PC-9 (cell line): Measurements from ENCODE around the gene ACBD4. TPM values are rescaled to one million over a fixed set of nuclear protein-coding genes. Genes with fewer than 3 reads are reported as not detected.

Experiments used
- BruUV-seq: library from RNA; stranded (reverse); fragments of 400-500 nt; replicated peaks from 2 replicates; lab custom pipeline; 2021; lab: Mats Ljungman, UMichigan
- CTCF ChIA-PET: fragments of 300-600 bp; sonication (Branson Sonifier 250); formaldehyde crosslinking; loops from one replicate; lab custom pipeline; 2022; ENCODE audit warnings: antibody characterized with exemption; lab: Charles Lee
- POLR2A ChIA-PET: fragments of 300-600 bp; sonication (Branson Sonifier 250); formaldehyde crosslinking; loops from one replicate; lab custom pipeline; 2022; ENCODE audit warnings: antibody characterized with exemption; ENCODE audit not compliant: unreplicated experiment; lab: Charles Lee
- DNase-seq, 2 experiments: peaks; one replicate each; pipeline versions ENCODE4 v3.0.0 to v3.0.0-alpha.2; 2015 to 2022; ENCODE audit warnings: mixed read lengths in 1 of 2
- H2AFZ ChIP-seq: fragments of 200-600 bp; sonication (generic); 2 replicates; pipeline ENCODE4 v1.8.1; 2017; ENCODE audit warnings: antibody characterized with exemption
- H3F3A ChIP-seq: fragments of 200-600 bp; sonication (generic); 2 replicates; pipeline ENCODE4 v1.8.1; 2017; ENCODE audit warnings: antibody characterized with exemption, mild to moderate bottlenecking, low read depth; ENCODE audit not compliant: insufficient read depth
- H3K27ac ChIP-seq: fragments of 200-600 bp; sonication (generic); 2 replicates; pipeline ENCODE4 v1.6.1; 2016; ENCODE audit warnings: mixed run types
- H3K27me3 ChIP-seq: fragments of 200-600 bp; sonication (generic); 2 replicates; pipeline ENCODE4 v1.6.1; 2016; ENCODE audit warnings: low read depth, mixed run types; ENCODE audit not compliant: insufficient read depth
- H3K36me3 ChIP-seq: fragments of 200-600 bp; sonication (generic); 2 replicates; pipeline ENCODE4 v1.6.1; 2016; ENCODE audit warnings: low read depth, mixed run types
- H3K4me1 ChIP-seq: fragments of 200-600 bp; sonication (generic); replicated peaks from 2 replicates; pipeline ENCODE4 v1.6.1; 2016; ENCODE audit warnings: mixed run types; ENCODE audit not compliant: insufficient read depth
- H3K4me2 ChIP-seq: fragments of 200-600 bp; sonication (generic); 2 replicates; pipeline ENCODE4 v1.6.1; 2017; ENCODE audit warnings: mixed run types
- H3K4me3 ChIP-seq: fragments of 200-600 bp; sonication (generic); 2 replicates; pipeline ENCODE4 v1.6.1; 2016; ENCODE audit warnings: mixed run types
- H3K79me2 ChIP-seq: fragments of 200-600 bp; sonication (generic); 2 replicates; pipeline ENCODE4 v1.6.1; 2017; ENCODE audit warnings: low read depth, mixed run types
- H3K9me2 ChIP-seq: fragments of 200-600 bp; sonication (generic); 2 replicates; pipeline ENCODE4 v1.8.1; 2017; ENCODE audit warnings: mild to moderate bottlenecking; ENCODE audit not compliant: insufficient read depth
- H3K9me3 ChIP-seq: fragments of 200-600 bp; sonication (generic); 2 replicates; pipeline ENCODE4 v1.8.1; 2016; ENCODE audit warnings: low read depth; ENCODE audit not compliant: insufficient read depth
- H4K20me1 ChIP-seq: fragments of 200-600 bp; sonication (generic); 2 replicates; pipeline ENCODE4 v1.8.1; 2017; ENCODE audit not compliant: insufficient read depth
- CTCF ChIP-seq: fragments of 200-600 bp; sonication (generic); conservative IDR thresholded peaks from 2 replicates; pipeline ENCODE4 v1.6.1; 2017; ENCODE audit warnings: mixed run types, antibody characterized with exemption, mild to moderate bottlenecking, moderate library complexity
- EZH2 ChIP-seq: fragments of 200-600 bp; sonication (generic); IDR thresholded peaks from 2 replicates; pipeline ENCODE4 v1.8.0; 2017; ENCODE audit warnings: antibody characterized with exemption, low read depth
- intact Hi-C: fragments of 100-400 bp; cut with micrococcal nuclease; formaldehyde crosslinking; loops from one replicate; pipeline ENCODE4 v1.10.0; 2022; ENCODE audit not compliant: unreplicated experiment
- total RNA-seq: library from RNA; stranded (reverse); gene quantifications from 2 replicates; pipeline ENCODE4 v1.2.3, GENCODE V29; 2021

ACBD4 gene
- total RNA-seq, 1 experiment from 2014 or later, result 14.6 TPM

GRCh38 chr17:45129940-45130680 is 5.4 kb upstream of the ACBD4 start:
- H3K9me3 ChIP-seq, result no peaks in the 10 kb centered on the region
- H3K36me3 ChIP-seq, result no peaks in the 10 kb centered on the region
- peak; percentile 92 to 95 for DNase-seq
- peak overlapping the region; percentile 100 for H3K4me2 ChIP-seq
- intact Hi-C loops, result loop anchor here (5.0 to 10.0 kb wide), 4 partner anchors 83 to 233 kb away; partner anchors contain the start of genes EFTUD2 and MAP3K14
- CTCF ChIA-PET, result interaction anchor here (0.5 to 1.5 kb wide), 2 partner anchors 31 to 262 kb away, joined by 4 to 7 read pairs; no protein-coding TSS in a partner anchor
- H3K27me3 ChIP-seq, result no peaks in the 10 kb centered on the region
- POLR2A ChIA-PET, result interaction anchor here (0.7 to 0.9 kb wide), 2 partner anchors 187 to 228 kb away, joined by 3 read pairs; partner anchors contain the start of gene MAP3K14
- H3F3A ChIP-seq, result peaks cover 53% of the 10 kb centered on the region
- TF ChIP-seq CTCF (no peak), EZH2 (no peak)
- H3K9me2 ChIP-seq, result no peaks in the 10 kb centered on the region
- no peak overlapping the region for H3K4me3 ChIP-seq
- BruUV-seq, result no TSS peak
- peaks cover 34% of the 10 kb centered on the region; the same call in 1 of the 2 replicates for H3K79me2 ChIP-seq
- no peak overlapping the region for H2AFZ ChIP-seq
- no peaks in the 10 kb centered on the region for H4K20me1 ChIP-seq
- peaks cover 55% of the 10 kb centered on the region for H3K4me1 ChIP-seq
- H3K27ac ChIP-seq, result peak overlapping the region; percentile 61

GRCh38 chr17:45130681-45131615 is 4.5 kb upstream of the ACBD4 start:
- Histone ChIP-seq H2AFZ (no peak overlapping the region), H3K4me2 (peak overlapping the region; percentile 100), H4K20me1 (no peaks in the 10 kb centered on the region), H3K4me1 (peaks cover 51% of the 10 kb centered on the region), H3K27me3 (no peaks in the 10 kb centered on the region), H3F3A (peaks cover 46% of the 10 kb centered on the region), H3K36me3 (no peaks in the 10 kb centered on the region), H3K27ac (peak overlapping the region; percentile 61), H3K79me2 (peaks cover 32% of the 10 kb centered on the region; the same call in 1 of the 2 replicates), H3K9me2 (no peaks in the 10 kb centered on the region), H3K4me3 (peak overlapping the region; percentile 96; the same call in 1 of the 2 replicates), H3K9me3 (no peaks in the 10 kb centered on the region)
- no peak for TF ChIP-seq EZH2
- no peak for TF ChIP-seq CTCF
- ChIA-PET POLR2A (interaction anchor here (0.9 kb wide), 1 partner anchor 186 kb away, joined by 3 read pairs; the partner anchor contains the start of gene MAP3K14), CTCF (interaction anchor here (0.5 to 1.5 kb wide), 2 partner anchors 32 to 261 kb away, joined by 4 to 7 read pairs; no protein-coding TSS in a partner anchor)
- no peak for DNase-seq
- BruUV-seq, result TSS peak; percentile 40
- intact Hi-C loops, result loop anchor here (5.0 to 10.0 kb wide), 4 partner anchors 84 to 234 kb away; partner anchors contain the start of genes EFTUD2 and MAP3K14
